ENCODE data around the gene TENM4.

The TENM4 gene

GRCh38 chr11:78714539-78714938, 726.3 kb downstream of the TENM4 start:
- DNase-seq = no peak

DNA sequence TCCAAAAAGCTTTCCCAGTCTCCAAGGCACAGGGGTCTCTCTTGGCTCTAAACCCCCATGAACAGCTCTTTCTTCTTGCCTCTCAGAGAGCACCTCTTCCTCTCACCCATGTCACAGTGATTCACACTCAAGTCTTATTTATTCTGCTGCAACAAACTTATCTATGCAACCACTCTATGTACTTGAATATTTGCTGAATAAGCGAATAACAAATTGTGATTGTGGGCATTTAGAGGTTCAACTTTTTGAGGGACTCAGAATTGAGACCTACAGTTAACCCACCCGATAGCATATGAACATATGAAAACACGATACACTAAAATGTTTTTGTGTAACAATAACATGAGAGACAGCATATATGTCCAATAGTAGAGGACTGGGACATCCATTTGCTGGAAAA, 729.1 kb downstream of the TENM4 start:
- no peak for DNase-seq

GRCh38 chr11:78710417-78710816, 730.4 kb downstream of the TENM4 start:
- DNase-seq = no peak

DNA sequence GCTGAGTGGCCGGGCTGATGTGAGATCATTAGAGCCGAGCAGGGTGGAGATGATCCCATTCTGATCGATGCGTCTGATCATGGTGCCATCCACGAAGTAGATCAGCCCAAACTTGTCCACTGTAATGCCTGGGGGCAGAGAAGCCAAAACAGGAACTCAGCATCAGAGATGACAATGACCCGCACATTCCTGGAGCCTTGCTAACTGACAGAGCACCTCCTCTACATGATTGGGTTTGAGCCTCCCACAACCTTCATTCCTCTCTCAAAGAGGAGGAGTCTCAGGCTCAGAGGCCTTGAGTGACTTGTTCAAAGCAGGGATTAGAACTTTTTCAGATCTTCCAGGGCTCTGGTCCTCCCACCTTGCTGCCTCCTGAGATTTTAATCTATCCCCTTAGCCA, 732.4 kb downstream of the TENM4 start:
- no peak for DNase-seq

GRCh38 chr11:78706551-78706950, 734.3 kb downstream of the TENM4 start:
- DNase-seq = no peak

DNA sequence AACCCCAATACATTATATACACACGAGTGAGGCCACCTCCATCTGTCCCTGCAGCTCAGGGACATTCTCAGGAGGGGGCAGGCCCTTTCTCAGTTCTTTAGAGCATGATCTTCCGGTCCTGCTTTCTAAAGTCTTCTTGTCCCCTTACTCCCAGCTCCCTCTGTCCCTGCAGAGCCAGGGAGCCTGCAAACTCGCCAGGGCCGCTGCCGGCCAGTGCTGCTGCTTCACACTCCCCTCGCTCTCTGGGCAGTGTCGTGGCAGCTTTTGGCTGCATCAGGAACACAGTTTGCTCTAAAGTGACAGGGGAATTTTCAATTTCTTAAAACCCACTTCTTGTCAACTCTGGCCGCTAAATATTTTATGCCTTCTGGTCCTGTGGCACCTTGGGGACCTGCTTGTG, 736.0 kb downstream of the TENM4 start:
- no peak for DNase-seq

- DNase-seq = no peak
Observed at GRCh38 chr11:78699609-78700135, 741.2 kb downstream of the TENM4 start.

- DNase-seq = no peak
Observed at GRCh38 chr11:78698612-78699011, 742.2 kb downstream of the TENM4 start.

DNA sequence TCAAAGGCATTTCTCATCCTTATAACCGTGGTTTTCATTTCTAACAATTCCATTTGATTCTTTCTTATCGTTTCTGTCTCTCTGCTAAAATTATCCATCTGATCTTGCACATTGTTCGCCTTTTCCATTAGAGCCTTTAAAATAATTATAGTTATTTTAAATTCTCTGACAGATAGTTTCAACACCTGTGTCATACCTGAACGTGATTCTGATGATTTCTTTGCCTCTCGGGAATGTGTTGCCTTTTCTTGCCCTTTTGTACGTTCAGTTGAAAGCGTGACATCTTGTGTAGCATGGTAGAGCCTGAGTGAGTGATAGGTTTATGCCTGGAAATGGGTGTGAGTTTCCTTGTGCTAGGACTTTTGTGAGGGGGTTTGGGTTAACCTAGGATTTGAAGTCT, 744.7 kb downstream of the TENM4 start:
- no peak for DNase-seq

GRCh38 chr11:78694152-78694551, 746.7 kb downstream of the TENM4 start:
- DNase-seq = no peak

DNA sequence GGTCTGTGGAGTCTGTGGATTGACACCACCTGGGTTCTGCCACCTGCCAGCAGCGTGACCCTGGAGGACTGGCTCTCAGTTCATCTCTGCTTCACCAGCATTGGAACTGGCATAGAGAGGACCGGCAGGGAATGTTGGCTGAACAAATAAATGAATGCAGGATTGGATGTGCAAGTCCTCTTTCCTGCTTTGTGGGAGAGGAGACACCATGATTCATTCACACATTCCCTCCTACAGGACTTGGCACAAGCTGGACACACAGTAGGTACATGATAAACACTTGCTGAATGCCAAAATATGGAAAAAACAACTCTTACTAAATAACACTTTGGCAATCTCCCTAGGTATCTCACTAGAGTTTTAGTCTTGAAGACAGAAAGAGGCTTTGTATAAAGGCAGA, 749.6 kb downstream of the TENM4 start:
- DNase-seq = no peak

DNA sequence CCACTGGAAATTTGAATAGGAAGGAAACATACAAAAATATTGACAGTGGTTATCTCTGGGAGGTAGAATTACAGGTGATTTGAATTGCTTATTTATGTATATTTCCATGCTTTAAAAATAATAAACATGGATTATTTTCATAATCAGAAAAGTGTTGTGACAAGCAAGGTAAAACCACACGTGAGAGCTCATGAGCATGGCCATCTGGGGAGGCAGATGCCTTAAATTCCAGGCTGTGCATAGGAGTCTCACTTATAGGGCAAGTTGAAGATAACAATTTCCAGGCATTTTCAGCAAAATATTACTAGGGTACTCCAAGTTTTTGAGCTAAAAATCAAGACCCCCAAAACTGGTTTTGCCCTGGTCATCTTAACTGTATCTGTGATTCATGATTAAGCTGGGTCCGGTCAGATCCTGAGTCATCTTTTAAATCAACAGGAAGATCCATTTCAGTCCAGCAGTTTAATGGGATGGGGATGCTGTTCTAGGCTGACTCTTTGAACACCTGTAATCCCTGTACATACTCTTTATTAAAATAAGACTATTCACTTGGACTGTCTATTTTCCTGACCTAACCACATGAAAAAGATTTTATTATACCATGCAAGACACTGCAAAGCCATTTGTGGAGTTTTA, 750.4 kb downstream of the TENM4 start:
- no peak for DNase-seq

- DNase-seq = no peak
Observed at GRCh38 chr11:78689585-78690153, 751.2 kb downstream of the TENM4 start.

- no peak for DNase-seq
Observed at GRCh38 chr11:78689101-78689500, 751.7 kb downstream of the TENM4 start.

DNA sequence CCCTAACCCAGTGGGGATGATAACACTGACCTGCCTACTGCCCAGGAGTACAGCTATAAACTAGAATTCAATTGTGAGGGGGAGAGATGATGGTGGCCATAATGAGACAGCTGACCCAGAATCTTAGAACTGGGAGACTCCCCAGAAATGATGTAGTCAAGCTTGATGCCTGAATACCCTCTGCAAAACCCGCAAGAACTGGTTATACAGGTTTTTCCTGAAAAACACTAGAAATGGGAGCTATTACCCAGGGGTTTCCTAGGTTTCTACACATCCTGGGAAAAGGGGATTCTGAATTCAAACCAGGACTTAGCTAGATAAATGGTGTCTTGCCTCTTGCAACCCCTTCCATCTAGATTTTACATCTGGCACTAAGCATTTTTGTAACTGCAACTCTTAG, 752.4 kb downstream of the TENM4 start:
- DNase-seq = no peak

DNA sequence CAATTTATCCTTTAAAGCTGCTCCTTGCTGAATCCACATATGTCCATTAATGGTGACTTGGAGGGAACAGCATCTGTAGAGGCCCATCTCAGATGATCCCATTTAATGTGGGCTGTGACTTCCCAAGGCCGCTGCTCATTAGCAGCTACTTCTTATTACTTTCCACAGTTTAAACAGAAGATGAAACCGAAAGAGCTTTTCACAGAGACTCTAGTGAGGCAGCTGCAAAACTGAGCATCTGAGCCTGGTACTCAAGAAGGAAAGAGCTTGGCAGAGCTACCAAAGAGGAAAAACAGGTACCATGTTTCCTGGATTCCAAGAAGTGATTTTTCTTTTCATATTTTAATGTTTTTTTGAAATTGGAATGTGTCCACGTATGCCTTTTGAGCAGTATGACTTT, 755.7 kb downstream of the TENM4 start:
- DNase-seq = no peak

DNA sequence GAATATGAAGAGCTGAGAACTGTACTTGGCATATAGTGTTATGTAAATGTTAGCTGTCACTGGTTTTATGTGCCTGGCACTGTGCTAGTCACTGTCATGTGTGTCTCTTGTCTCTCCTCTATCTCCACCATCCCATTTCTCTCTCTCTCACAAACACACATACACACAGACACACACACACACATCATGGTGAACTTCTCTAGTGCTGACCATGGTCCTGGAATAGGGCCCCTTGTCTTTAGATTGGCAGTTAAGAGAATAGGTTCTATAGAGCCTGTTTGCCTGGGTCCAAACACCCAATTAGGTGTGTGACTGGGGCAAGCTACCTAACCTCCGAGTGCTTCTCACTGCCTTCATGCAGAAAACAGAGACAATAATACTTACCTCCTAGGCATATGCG, 756.5 kb downstream of the TENM4 start:
- no peak for DNase-seq

GRCh38 chr11:78683774-78684173, 757.1 kb downstream of the TENM4 start:
- no peak for DNase-seq

DNA sequence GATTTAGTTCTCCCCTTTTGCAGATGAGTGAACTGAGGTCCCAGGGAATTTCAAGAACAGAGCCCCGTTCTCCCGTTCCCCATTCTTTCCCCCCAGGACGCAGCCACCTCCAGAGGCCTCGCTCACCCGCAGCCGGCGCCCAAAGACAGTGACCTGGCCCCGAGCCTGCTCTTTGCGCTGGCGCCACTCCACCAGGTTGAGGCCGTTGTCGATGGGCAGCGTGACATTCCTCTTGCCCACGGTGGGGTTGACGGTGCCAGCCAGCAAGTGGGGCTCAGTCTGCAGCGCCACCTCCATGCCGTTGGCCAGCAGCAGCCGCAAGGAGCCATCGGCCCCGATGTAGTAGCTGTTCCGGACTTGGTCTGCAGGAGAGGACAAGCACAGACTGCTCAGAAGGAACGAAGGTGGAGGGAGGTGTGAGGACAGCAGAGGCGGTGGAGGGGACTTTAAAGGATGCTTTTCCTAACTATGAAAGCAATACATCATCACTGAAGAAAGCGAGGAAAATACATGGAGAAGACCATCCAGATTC, 764.7 kb downstream of the TENM4 start:
- no peak for DNase-seq

GRCh38 chr11:78672850-78673620, 767.8 kb downstream of the TENM4 start:
- no peak for DNase-seq

DNA sequence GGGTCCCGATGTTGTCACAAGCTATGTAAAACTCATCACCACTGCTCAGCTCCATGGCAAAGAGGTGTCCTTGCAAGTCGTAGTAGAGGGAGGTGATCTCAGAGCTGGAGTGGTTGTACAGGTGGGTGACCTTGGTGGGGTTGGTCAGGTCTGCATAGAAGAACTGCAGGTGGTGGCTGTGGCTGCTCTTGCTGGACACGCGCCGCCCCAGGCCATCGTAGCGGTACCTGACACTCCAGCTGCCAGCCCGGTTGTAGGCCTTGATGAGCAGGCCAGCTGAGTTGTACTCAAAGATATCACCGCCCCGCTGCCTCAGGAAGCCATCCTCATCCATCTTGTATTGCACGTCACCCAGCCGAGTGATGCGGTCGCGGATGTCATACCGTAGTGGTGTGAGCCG, 771.6 kb downstream of the TENM4 start:
- DNase-seq = no peak

DNA sequence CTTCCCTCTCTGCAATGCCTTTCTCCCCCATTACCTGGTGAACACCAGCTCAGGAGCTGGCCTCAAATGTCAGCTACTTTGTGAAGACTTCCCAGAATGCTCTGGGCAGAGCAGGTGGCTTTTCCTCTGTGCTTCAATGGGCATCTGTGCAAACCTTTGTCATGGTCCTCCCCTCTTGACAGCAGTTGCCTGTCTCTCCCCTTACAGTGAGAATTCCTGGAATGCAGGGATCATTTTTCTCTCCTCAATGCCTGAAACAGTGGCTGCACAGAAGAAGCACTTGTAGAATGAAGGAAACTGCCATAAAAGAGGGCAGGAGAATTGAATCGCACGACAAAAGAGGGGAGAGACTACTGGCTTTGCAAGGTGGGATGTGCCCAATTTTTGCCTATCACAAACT, 773.4 kb downstream of the TENM4 start:
- DNase-seq = no peak

DNA sequence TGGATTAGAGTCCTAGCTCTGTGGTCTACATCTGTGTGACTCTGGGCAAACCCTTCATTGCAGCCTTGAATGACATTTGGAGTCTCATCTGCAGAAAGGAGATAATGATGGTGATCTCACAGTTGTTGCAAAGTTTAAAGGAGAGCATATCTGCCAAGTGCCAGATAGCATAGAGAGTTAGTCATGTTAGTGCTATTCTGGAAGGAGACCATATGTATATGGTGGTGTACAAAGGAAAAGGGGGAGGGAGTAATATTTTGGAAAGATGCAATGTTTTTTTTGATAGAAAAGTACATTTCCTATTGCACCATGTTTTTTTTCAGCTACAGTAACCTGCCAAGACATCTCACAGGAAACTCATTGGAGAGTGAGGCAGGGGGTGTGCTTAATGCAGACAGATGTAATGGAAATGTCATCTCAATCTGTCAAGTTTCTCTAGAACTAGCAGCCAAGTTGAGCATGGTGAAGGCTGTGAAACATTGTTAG, 774.1 kb downstream of the TENM4 start:
- no peak for DNase-seq

DNA sequence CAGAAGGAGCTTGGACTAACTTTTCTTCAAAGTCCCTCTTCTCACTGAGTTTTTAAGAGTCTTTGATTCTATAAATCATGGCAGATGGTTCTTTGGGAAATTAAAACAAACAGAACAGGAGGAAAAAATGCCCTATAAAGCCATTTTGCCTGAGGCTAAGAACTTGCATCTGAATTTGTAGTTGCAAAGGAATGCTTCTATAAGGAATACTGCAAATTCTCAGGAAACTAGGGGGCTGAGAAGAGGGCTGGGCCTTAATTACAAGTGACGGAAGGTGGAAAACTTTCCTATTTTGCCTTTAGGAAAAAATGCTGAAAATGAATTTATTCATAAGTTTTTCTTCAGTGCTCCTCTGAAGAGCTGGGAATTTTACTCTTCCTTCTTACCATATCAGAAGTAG, 776.2 kb downstream of the TENM4 start:
- DNase-seq = no peak

All from NCI-H1930 (cell line).